HepG2 (cell line): ENCODE results near the gene GPR25. TPM values are rescaled to one million over a fixed set of nuclear protein-coding genes. Genes with fewer than 3 reads are reported as not detected.

ENCODE experiments used
- ATAC-seq: fragments of 200-7000 bp; cut with Tn5 transposase; 3 replicates; pipeline ENCODE4 v1.9.1; 2020; ENCODE audit warnings: mild to moderate bottlenecking, moderate library complexity
- BruUV-seq: library from RNA; stranded (reverse); fragments of 400-500 nt; replicated peaks from 2 replicates; lab custom pipeline; 2021; lab: Mats Ljungman, UMichigan
- CTCF ChIA-PET: fragments of 300-600 bp; formaldehyde crosslinking; extraction: SDS; loops from one replicate; lab custom pipeline; 2021; ENCODE audit warnings: low total read pairs, inconsistent platforms, low intra/inter-chr PET ratio; lab: Yijun Ruan, JAX
- POLR2A ChIA-PET: fragments of 350-600 bp; sonication (Branson Sonifier 250); formaldehyde crosslinking; loops from one replicate; lab custom pipeline; 2020; ENCODE audit warnings: antibody characterized with exemption, inconsistent platforms; lab: Yijun Ruan, JAX
- DNase-seq: peaks from one replicate; pipeline ENCODE4 v3.0.0-alpha.2; 2015; ENCODE audit warnings: low spot score
- FAIRE-seq: peaks from 3 replicates; lab custom pipeline; 2011; peaks lifted over from hg19 to GRCh38; lab: Jason Lieb, UNC
- H2AFZ ChIP-seq: one replicate; pipeline ENCODE4 v1.6.1; 2011; ENCODE audit warnings: low read length, inconsistent platforms
- H3K27ac ChIP-seq: fragments of 300-600 bp; 3 replicates; pipeline ENCODE4 v1.8.0; 2011; ENCODE audit warnings: mixed run types, mild to moderate bottlenecking, mixed read lengths, low read length, inconsistent platforms; ENCODE audit not compliant: insufficient read depth; ENCODE audit errors: extremely low read length
- H3K27me3 ChIP-seq, 2 experiments: fragments of 200-600 bp in 1 of 2; 2 replicates in 1 of 2; 3 replicates in 1 of 2; pipeline versions ENCODE4 v1.6.0 to v1.8.0; 2011; ENCODE audit warnings: low read length in 2 of 2, mild to moderate bottlenecking in 2 of 2, moderate library complexity in 2 of 2, inconsistent platforms in 1 of 2; ENCODE audit not compliant: insufficient read depth in 2 of 2, control insufficient read depth in 1 of 2
- H3K36me3 ChIP-seq, 2 experiments: fragments of 200-600 bp in 1 of 2; replicated peaks in 1 of 2; 2 replicates in 1 of 2; 3 replicates in 1 of 2; pipeline versions ENCODE4 v1.5.1 to v1.8.0; 2011; ENCODE audit warnings: low read length in 2 of 2, inconsistent platforms in 1 of 2; ENCODE audit not compliant: insufficient read depth in 2 of 2, control insufficient read depth in 1 of 2
- H3K4me1 ChIP-seq: 2 replicates; pipeline ENCODE4 v1.5.1; 2012; ENCODE audit warnings: low read length, inconsistent platforms; ENCODE audit not compliant: insufficient read depth
- H3K4me2 ChIP-seq: 2 replicates; pipeline ENCODE4 v1.6.0; 2011; ENCODE audit warnings: low read depth, low read length, inconsistent platforms
- H3K4me3 ChIP-seq, 3 experiments: fragments of 200-600 bp in 1 of 3; sonication (generic), shearing (Covaris generic) in 1 of 3; replicated peaks in 1 of 3; 2 replicates each; pipeline ENCODE4 v1.5.1; 2011 to 2016; ENCODE audit warnings: low read length in 3 of 3, inconsistent platforms in 2 of 3, low read depth in 2 of 3, mild to moderate bottlenecking in 2 of 3, control low read depth in 1 of 3, mixed read lengths in 1 of 3; ENCODE audit not compliant: insufficient read depth in 1 of 3
- H3K79me2 ChIP-seq: one replicate; pipeline ENCODE4 v1.6.1; 2011; ENCODE audit warnings: low read length, inconsistent platforms; ENCODE audit not compliant: insufficient read depth
- H3K9ac ChIP-seq: 2 replicates; pipeline ENCODE4 v1.6.0; 2011; ENCODE audit warnings: mild to moderate bottlenecking, low read depth, low read length, inconsistent platforms; ENCODE audit not compliant: insufficient read depth
- H3K9me3 ChIP-seq: 2 replicates; pipeline ENCODE4 v1.5.1; 2012; ENCODE audit warnings: mild to moderate bottlenecking, low read length
- H4K20me1 ChIP-seq: 2 replicates; pipeline ENCODE4 v1.6.0; 2011; ENCODE audit warnings: inconsistent platforms, mild to moderate bottlenecking, low read length, moderate library complexity; ENCODE audit not compliant: insufficient read depth
- ATAD3A ChIP-seq: sonication (generic); formaldehyde crosslinking; IDR thresholded peaks from 2 replicates; pipeline ENCODE4 v1.4.0; 2020; ENCODE audit warnings: missing genetic modification reagents
- RAD21 ChIP-seq: fragments of 450-650 bp; formaldehyde crosslinking; IDR thresholded peaks from 2 replicates; pipeline ENCODE4 v1.5.0; 2020; ENCODE audit warnings: mild to moderate bottlenecking
- SSRP1 ChIP-seq: IDR thresholded peaks from 2 replicates; pipeline ENCODE4 v1.6.1; 2016; ENCODE audit warnings: control low read depth
- STAT5B ChIP-seq: sonication (generic); formaldehyde crosslinking; IDR thresholded peaks from 2 replicates; pipeline ENCODE4 v1.4.0; 2020; ENCODE audit warnings: missing genetic modification reagents
- ZNF557 ChIP-seq: sonication (generic); formaldehyde crosslinking; IDR thresholded peaks from 2 replicates; pipeline ENCODE4 v1.4.0; 2020; ENCODE audit warnings: missing genetic modification reagents
- ZNF567 ChIP-seq: sonication (generic); formaldehyde crosslinking; IDR thresholded peaks from 2 replicates; pipeline ENCODE4 v1.8.1; 2023; ENCODE audit warnings: mild to moderate bottlenecking, missing genetic modification reagents, borderline replicate concordance
- WGBS: methylation state at CpG from one replicate; pipeline ENCODE4 v1.1.6; 2017; ENCODE audit warnings: low lambda C conversion rate; 5-methylcytosine and 5-hydroxymethylcytosine counted together
- in situ Hi-C: cut with HindIII; loops from 2 replicates; pipeline ENCODE4 v1.10.0; 2017; ENCODE audit warnings: low pct_unique_long_range_greater_than_20kb; ENCODE audit not compliant: extremely low pct_ligation_motif_present
- intact Hi-C: fragments of 100-400 bp; cut with micrococcal nuclease; formaldehyde crosslinking; loops from one replicate; pipeline ENCODE4 v1.10.0; 2022; ENCODE audit not compliant: unreplicated experiment
- polyA plus RNA-seq, 8 experiments: library from polyadenylated mRNA; depleted of rRNA in 3 of 8; stranded (reverse) in 7 of 8; unstranded in 1 of 8; fragments of >200 nt; fragmentation: Illumina TruSeq in 4 of 8; extraction: Trizol in 4 of 8; gene quantifications; 2 replicates each; pipeline versions ENCODE4 v1.2.1 to v1.2.3, GENCODE V29; 2011 to 2016; ENCODE audit warnings: low read depth in 4 of 8, missing spikeins in 1 of 8, mixed read lengths in 1 of 8; ENCODE audit not compliant: insufficient read depth in 1 of 8
- total RNA-seq, 5 experiments: library from RNA; depleted of rRNA; stranded (reverse); fragments of >200 nt; fragmentation: Illumina TruSeq; extraction: Trizol; gene quantifications; 2 replicates each; pipeline ENCODE4 v1.2.3, GENCODE V29; 2016; ENCODE audit warnings: low read depth in 1 of 5
- TF ChIP-seq, protein P1 (sequence below): sonication (generic); formaldehyde crosslinking; IDR thresholded peaks from 2 replicates; pipeline ENCODE4 v1.5.1; 2020; ENCODE audit warnings: missing genetic modification reagents, mild to moderate bottlenecking, borderline replicate concordance
- TF ChIP-seq, protein P2 (sequence below): sonication (generic); formaldehyde crosslinking; IDR thresholded peaks from 2 replicates; pipeline ENCODE4 v1.5.0; 2020; ENCODE audit warnings: mild to moderate bottlenecking, missing genetic modification reagents, borderline replicate concordance

GPR25 gene
- total and polyA plus RNA-seq, 2 of the 13 experiments (the other 11 are each of a cell fraction or from before 2014, with no cell fraction given): not detected

DNA sequence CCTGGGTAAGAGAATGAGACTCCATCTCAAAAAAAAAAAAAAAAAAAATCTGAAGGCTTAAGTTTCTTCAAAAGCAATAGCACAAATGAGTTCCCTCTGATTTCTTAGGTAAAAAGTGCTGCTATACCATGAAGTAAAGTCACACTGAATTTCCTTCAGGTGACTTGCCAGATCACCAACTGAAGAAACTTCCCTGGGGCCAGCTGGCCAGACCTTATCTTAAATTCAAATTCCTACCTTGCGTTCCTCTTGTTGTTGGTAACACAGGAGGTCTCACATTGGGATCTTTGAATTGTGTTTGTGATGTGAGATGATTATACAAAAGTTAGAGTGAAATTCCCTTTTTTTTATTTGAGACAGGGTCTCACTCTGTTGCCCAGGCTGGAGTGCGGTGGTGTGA, 33.7 kb downstream of the GPR25 start:
- BruUV-seq: no TSS peak
- intact Hi-C loops: no loop called here
- POLR2A ChIA-PET: interaction anchor here (1.8 to 4.6 kb wide), 2 partner anchors 10 to 15 kb away, joined by 35 to 129 read pairs; partner anchors contain the start of gene INAVA

More for the DNA sequence above, 33.7 kb downstream of the GPR25 start:
- H3K36me3 ChIP-seq: peaks cover 9 to 36% of the 10 kb centered on the region in 2 experiments; a peak in 4 of 5 replicates
- H3K4me2 ChIP-seq: no peak overlapping the region
- H2AFZ ChIP-seq: no peak overlapping the region
- 96% methylated on average over 2 of the region's 2 CpGs for WGBS
- no peak overlapping the region for H3K4me3 ChIP-seq
- CTCF ChIA-PET: no interaction called here
- no peaks in the 10 kb centered on the region for H4K20me1 ChIP-seq
- peaks cover 52% of the 10 kb centered on the region for H3K4me1 ChIP-seq
- TF ChIP-seq ZNF557 (CRISPR knock-in tag) (no peak), ZNF567 (CRISPR knock-in tag) (no peak), ATAD3A (no peak), STAT5B (CRISPR knock-in tag) (no peak), SSRP1 (no peak), RAD21 (CRISPR knock-in tag) (no peak)
- TF ChIP-seq, protein P1, sequence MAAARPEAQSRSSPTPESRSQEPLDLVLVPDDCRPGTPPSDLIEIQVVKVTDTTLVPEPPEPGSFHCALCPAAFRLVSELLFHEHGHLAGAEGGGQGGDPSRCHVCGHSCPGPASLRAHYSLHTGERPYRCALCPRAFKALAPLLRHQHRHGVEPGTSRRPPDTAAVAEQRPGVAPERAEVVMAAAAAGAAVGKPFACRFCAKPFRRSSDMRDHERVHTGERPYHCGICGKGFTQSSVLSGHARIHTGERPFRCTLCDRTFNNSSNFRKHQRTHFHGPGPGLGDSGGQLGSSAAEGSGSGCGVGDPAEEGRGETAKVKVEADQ (CRISPR knock-in tag): no peak
- TF ChIP-seq, protein P2, sequence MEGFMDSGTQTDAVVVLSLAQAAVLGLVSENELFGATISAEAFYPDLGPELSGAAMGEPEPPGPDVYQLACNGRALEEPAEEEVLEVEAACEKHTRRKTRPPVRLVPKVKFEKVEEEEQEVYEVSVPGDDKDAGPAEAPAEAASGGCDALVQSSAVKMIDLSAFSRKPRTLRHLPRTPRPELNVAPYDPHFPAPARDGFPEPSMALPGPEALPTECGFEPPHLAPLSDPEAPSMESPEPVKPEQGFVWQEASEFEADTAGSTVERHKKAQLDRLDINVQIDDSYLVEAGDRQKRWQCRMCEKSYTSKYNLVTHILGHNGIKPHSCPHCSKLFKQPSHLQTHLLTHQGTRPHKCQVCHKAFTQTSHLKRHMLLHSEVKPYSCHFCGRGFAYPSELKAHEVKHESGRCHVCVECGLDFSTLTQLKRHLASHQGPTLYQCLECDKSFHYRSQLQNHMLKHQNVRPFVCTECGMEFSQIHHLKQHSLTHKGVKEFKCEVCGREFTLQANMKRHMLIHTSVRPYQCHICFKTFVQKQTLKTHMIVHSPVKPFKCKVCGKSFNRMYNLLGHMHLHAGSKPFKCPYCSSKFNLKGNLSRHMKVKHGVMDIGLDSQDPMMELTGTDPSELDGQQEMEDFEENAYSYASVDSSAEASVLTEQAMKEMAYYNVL (CRISPR knock-in tag): no peak
- TF ChIP-seq, all 625 proteins: peak for 0
- ATAC-seq (no peak), DNase-seq (no peak), FAIRE-seq (no peak)
- H3K9me3 ChIP-seq: no peaks in the 10 kb centered on the region
- no peaks in the 10 kb centered on the region for H3K27me3 ChIP-seq
- H3K79me2 ChIP-seq: no peaks in the 10 kb centered on the region
- H3K9ac ChIP-seq: no peak overlapping the region
- H3K27ac ChIP-seq: no peak overlapping the region
- in situ Hi-C loops: no loop called here
